Cardiac muscle cell (in vitro differentiated cells and primary cell): Measurements from ENCODE around the gene RUNX2. TPM values are rescaled to one million over a fixed set of nuclear protein-coding genes. Genes with fewer than 3 reads are reported as not detected.

ENCODE experiments used
- DNase-seq, 2 donors: peaks; one replicate each; pipeline versions ENCODE4 v3.0.0 to v3.0.0-alpha.2; 2010 to 2017; ENCODE audit warnings: low read depth in 1 of 2, low spot score in 1 of 2
- H3K27ac ChIP-seq: fragments of 200-600 bp; sonication (generic); 2 replicates; pipeline ENCODE4 v1.5.1; 2016
- H3K27me3 ChIP-seq: fragments of 200-600 bp; sonication (generic); 2 replicates; pipeline ENCODE4 v1.6.0; 2016; ENCODE audit warnings: control low read depth
- H3K36me3 ChIP-seq: fragments of 200-600 bp; sonication (generic); 2 replicates; pipeline ENCODE4 v1.5.1; 2016; ENCODE audit warnings: control low read depth
- H3K4me1 ChIP-seq: fragments of 200-600 bp; sonication (generic); 2 replicates; pipeline ENCODE4 v1.8.1; 2017; ENCODE audit warnings: low read depth, mild to moderate bottlenecking, mixed run types
- H3K4me3 ChIP-seq: fragments of 200-600 bp; sonication (generic); 2 replicates; pipeline ENCODE4 v1.5.1; 2016; ENCODE audit warnings: mild to moderate bottlenecking
- H3K9me3 ChIP-seq: fragments of 200-600 bp; sonication (generic); 2 replicates; pipeline ENCODE4 v1.5.1; 2017; ENCODE audit warnings: low read depth, mild to moderate bottlenecking, control low read depth
- polyA plus RNA-seq: library from polyadenylated mRNA; unstranded; fragments of >200 nt; fragmentation: Nextera tagmentation; extraction: Ambion mirVana; gene quantifications from 2 replicates; pipeline ENCODE4 v1.2.1, GENCODE V29; 2016
- total RNA-seq: library from RNA; depleted of rRNA; stranded (reverse); fragments of >200 nt; gene quantifications from 2 replicates; pipeline ENCODE4 v1.2.3, GENCODE V29; 2016
- TF ChIP-seq, protein P1 (sequence below): IDR thresholded peaks from 2 replicates; pipeline ENCODE4 v1.5.1; 2012; ENCODE audit warnings: low read depth, mild to moderate bottlenecking, low read length

The RUNX2 gene
- total and polyA plus RNA-seq, 2 experiments from 2014 or later, result 1.6 to 1.9 TPM

DNA sequence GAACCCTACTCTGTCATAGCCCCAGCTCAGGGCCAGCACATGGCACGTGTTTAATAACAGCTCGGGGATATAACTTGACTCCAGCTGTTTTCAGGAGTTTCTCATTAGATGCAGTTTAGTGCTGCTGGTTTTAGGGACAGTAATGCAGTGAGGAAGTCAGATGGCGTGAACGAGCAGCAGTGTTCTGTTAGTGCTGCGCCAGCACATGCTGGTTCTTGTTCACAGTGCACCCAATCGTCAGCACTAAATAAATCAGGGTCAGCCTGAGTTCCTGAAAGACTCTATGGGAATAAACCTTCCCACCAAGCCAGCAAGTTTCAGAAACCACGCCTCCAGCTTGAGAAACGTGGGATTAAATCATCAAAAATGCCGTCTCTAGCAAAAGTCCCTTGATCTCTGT lies 285.5 kb downstream of the RUNX2 start:
- TF ChIP-seq, protein P1, sequence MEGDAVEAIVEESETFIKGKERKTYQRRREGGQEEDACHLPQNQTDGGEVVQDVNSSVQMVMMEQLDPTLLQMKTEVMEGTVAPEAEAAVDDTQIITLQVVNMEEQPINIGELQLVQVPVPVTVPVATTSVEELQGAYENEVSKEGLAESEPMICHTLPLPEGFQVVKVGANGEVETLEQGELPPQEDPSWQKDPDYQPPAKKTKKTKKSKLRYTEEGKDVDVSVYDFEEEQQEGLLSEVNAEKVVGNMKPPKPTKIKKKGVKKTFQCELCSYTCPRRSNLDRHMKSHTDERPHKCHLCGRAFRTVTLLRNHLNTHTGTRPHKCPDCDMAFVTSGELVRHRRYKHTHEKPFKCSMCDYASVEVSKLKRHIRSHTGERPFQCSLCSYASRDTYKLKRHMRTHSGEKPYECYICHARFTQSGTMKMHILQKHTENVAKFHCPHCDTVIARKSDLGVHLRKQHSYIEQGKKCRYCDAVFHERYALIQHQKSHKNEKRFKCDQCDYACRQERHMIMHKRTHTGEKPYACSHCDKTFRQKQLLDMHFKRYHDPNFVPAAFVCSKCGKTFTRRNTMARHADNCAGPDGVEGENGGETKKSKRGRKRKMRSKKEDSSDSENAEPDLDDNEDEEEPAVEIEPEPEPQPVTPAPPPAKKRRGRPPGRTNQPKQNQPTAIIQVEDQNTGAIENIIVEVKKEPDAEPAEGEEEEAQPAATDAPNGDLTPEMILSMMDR, result no peak
- no peak overlapping the region for H3K27ac ChIP-seq
- H3K4me3 ChIP-seq, result no peak overlapping the region
- H3K27me3 ChIP-seq, result no peaks in the 10 kb centered on the region
- peak in 1 of 2 donors; percentile 83 for DNase-seq
- no peaks in the 10 kb centered on the region for H3K36me3 ChIP-seq
- H3K4me1 ChIP-seq, result no peaks in the 10 kb centered on the region
- no peaks in the 10 kb centered on the region for H3K9me3 ChIP-seq

DNA sequence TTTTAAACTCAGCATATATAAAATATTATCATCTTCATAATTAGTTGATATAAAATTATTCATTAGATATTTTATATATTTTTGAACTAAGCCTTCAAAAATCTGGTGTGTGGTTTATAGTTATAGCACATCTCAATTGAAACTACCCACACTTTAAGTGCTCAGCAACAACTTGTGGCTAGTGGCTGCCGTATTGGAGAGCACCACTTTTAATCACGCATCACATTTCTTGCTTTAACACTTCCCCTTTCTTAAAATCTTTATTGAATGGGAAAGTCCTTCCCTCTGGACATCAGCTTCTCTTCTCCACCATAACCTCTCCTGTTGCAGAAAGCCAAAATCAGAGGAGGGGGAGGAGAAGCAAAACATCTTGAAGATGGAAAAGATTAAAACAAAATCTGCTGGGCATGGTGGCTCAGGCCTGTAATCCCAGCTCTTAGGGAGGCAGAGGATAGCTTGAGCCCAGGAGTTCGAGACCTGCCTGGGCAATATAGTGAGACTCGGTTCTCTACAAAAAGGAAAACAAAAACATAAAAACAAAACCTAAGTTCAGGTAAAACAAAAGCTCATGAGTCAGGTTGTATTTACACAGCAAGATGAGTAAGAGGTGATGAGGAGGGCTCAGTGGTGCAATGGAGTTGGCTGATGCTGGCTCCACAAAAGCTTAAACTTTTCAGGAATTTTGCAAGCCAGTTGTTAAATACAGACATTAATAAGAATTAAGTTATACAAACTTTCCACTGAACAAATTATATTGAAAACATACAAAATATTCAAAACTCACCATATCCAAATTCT lies 286.6 kb downstream of the RUNX2 start:
- Histone ChIP-seq H3K27ac (no peak overlapping the region), H3K4me1 (no peaks in the 10 kb centered on the region), H3K36me3 (no peaks in the 10 kb centered on the region), H3K27me3 (no peaks in the 10 kb centered on the region), H3K9me3 (no peaks in the 10 kb centered on the region), H3K4me3 (no peak overlapping the region)
- TF ChIP-seq, protein P1, result no peak
- no peak for DNase-seq

DNA sequence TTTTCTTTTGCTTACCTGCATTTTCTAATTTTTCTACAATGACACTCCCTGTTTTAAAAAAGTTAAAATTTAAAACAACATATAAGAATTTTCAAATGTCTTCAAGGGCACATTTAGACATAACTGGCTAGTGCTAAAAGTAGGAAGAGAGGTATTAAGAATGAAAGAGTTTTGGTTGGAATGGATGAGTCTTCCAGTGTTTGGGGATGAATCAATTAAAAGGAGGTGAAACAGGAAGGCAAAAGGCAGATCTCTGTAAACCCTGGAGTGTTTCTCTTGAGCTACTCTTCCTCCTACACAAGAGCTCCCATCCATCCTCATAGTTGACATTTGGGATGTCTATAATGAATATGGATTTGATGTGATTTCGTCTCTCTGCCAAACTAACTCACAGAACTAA lies 288.1 kb downstream of the RUNX2 start:
- Histone ChIP-seq H3K4me3 (no peak overlapping the region), H3K27me3 (no peaks in the 10 kb centered on the region), H3K9me3 (no peaks in the 10 kb centered on the region), H3K36me3 (no peaks in the 10 kb centered on the region), H3K27ac (no peak overlapping the region), H3K4me1 (no peaks in the 10 kb centered on the region)
- no peak for DNase-seq
- TF ChIP-seq, protein P1, result no peak

- H3K4me3 ChIP-seq, result no peak overlapping the region
- no peaks in the 10 kb centered on the region for H3K4me1 ChIP-seq
- no peaks in the 10 kb centered on the region for H3K9me3 ChIP-seq
- H3K36me3 ChIP-seq, result no peaks in the 10 kb centered on the region
- peak in 1 of 2 donors; percentile 54 for DNase-seq
- H3K27me3 ChIP-seq, result no peaks in the 10 kb centered on the region
- H3K27ac ChIP-seq, result no peak overlapping the region
- TF ChIP-seq, protein P1, result no peak
These were observed 289.3 kb downstream of the RUNX2 start for GRCh38 chr6:45617441-45617840.

- Histone ChIP-seq H3K9me3 (no peaks in the 10 kb centered on the region), H3K27ac (no peak overlapping the region), H3K4me3 (no peak overlapping the region), H3K36me3 (no peaks in the 10 kb centered on the region), H3K4me1 (no peaks in the 10 kb centered on the region), H3K27me3 (no peaks in the 10 kb centered on the region)
- TF ChIP-seq, protein P1, result no peak
- no peak for DNase-seq
These were observed 290.1 kb downstream of the RUNX2 start for GRCh38 chr6:45618259-45618658.
